Measurements from ENCODE around the gene TSC22D3.
A peak's percentile ranks its signal among the peaks of the same experiment; 100 is the strongest.

Gene TSC22D3

GRCh38 chrX:107729558-107730297, 45.9 kb downstream of the TSC22D3 start:
- no peak for DNase-seq

GRCh38 chrX:107728371-107729099, 47.1 kb downstream of the TSC22D3 start:
- DNase-seq: no peak

- DNase-seq: no peak
Measured at GRCh38 chrX:107726816-107727534, 48.6 kb downstream of the TSC22D3 start.

DNA sequence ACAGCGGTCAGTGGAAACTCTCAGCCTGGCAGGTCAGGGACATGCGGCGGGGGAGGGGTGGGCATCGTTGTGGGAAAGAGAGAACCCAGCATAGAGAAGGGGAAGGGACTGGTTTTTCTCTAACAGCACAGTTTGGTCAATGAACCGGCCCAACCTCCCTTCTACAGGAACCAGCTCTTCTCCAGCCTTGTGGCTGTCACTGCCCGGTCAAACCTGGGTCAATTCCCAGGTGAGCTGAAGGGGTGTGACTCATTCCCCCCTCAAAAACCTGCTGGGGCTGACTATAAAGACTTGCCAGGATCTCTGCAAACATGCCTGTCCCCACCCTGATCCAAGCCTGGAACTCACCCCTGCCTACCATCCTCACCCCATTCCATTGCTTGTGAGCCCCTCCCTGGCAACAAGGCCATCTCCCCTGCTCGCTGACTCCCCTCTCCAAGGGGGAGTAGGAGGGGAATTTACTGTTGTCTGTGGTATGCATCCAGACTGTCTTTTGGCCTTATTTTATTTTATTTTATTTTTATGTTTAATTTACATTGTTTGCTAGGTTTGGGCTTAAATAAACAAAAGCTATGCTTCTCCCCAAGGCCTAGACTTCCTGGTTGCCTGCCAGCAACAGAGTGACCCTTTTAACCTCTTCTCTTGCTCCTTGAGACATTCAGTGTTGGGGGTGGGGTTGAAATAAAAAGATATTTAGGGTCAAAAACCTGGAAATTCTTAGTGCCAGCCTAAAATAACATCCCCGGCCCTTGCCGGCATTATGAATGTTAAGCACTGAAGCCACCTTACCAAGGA, 49.6 kb downstream of the TSC22D3 start:
- DNase-seq: no peak

GRCh38 chrX:107724653-107725052, 50.9 kb downstream of the TSC22D3 start:
- no peak for DNase-seq

GRCh38 chrX:107723511-107723910, 52.1 kb downstream of the TSC22D3 start:
- DNase-seq: no peak

GRCh38 chrX:107721966-107722707, 53.5 kb downstream of the TSC22D3 start:
- DNase-seq: no peak

DNA sequence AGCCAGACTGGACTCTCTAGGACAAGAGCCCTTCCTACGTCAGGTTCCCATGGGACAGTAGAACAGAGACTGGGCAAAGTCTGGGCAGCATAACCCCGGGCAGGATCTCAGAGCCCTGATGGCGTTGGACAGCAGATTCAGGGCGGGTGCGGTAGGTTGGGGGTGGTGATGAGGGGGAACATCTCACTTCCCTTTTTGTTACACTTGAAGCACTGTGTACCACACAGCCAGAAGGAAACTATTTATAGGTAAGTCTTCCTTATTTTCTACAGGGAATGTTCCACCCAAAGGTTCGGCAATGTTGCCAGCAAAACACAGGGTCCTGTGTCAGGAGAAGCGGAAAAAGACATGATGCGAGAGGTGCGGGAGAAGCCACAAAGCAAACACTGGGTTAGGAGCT, 54.3 kb downstream of the TSC22D3 start:
- no peak for DNase-seq

GRCh38 chrX:107718156-107718621, 57.4 kb downstream of the TSC22D3 start:
- DNase-seq: peak; percentile 40 to 78

GRCh38 chrX:107716816-107717700, 58.5 kb downstream of the TSC22D3 start:
- DNase-seq: peak; percentile 25 to 69

- DNase-seq: peak; percentile 13 to 68
Measured at GRCh38 chrX:107716118-107716684, 59.4 kb downstream of the TSC22D3 start.

DNA sequence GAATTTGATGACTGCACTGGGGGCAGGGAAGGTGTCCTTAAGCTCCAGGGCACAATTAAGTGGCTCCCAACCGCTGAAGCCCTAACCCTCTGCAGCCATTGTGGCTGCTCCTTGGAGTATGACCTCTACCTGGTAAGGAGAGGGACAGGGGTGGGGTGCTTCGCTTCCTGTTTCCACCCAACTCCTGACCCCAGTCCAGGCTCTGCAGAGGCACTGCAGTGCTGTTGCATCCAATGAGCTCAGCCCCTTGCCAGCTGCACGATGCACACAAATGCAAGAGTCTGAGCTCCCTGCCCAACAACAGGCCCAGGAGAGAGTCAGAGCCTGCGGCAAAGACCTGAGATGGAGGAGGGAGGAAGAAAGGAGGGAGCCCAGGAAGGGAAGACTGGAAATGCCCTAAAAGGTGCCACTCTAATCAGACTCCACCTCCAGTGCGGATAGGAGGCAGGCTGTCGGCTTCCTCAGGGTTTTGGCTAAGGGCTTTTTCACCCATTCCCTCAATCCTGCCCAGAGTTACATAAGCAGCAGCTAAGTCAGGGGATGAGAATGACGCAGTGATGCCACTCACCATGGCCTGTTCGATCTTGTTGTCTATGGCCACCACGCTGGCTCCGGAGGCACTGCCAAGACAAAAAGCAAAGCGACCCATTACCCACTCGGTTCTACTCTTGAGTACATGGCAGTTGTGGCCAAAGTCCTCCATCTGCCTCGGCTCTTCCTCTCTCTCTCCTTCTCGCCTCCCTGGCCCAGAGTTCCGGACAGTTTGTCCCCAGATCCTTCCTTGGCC, 60.1 kb downstream of the TSC22D3 start:
- DNase-seq: no peak

DNA sequence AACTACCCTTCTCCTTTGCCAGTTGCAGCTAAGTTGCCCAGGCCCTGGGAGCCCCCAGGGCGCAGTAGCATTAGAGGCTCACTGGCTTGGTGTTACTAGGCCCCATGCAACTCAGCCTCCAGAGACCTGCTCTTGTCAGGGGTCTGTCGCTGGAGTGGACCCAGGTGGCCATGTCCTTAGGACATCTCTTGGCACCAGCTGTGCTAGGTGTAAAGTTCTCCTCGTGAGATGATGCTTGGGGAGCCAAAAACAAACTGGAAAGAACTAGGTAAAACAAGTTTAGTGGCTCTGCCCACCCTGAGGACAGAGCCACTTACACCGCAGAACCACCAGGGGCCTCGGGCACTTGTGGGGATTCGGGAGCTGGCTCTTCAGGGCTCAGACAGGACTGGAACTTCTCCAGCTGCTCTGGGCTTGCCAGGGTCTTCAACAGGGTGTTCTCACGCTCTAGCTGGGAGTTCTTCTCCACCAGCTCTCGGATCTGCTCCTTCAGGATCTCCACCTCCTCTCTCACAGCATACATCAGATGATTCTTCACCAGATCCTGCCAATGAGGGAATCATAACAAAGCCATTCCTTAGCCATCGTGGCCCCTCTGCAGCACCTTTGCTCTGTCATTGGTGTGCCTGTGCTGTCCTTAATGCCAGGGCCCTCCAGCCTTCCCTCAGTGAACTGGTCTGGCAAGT, 61.2 kb downstream of the TSC22D3 start:
- DNase-seq: no peak

GRCh38 chrX:107713543-107714205, 61.9 kb downstream of the TSC22D3 start:
- DNase-seq: no peak

GRCh38 chrX:107713203-107713542, 62.4 kb downstream of the TSC22D3 start:
- DNase-seq: no peak

GRCh38 chrX:107712231-107713202, 63.1 kb downstream of the TSC22D3 start:
- no peak for DNase-seq

DNA sequence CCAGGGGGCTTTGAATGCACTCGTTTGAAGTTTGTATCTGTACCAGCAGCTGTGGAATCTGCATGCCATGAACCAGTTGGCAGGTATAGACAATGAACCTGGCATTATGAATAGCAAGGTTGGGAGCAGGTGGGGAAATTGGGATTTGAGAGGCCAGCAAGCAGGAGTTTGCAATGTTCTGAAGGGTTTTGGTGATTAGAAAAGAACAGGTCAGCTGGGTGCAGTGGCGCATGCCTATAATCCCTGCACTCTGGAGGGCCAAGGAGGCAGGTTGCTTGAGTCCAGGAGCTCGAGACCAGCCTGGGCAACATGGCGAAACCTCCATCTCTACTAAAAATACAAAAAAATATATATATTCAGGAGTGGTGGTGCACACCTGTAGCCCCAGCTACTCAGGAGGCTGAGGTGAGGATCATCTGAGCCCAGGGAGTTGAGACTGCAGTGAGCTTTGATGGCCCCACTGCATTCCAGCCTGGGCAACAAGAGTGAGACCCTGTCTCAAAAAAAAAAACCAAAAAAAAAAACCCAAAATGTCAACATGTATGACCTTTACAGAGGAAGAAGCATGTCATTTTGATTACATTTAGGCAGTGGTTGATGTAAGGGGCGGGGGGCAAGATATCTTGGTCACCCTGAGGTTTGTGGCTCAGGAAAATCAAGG, 63.9 kb downstream of the TSC22D3 start:
- DNase-seq: no peak
